GM12801 (cell line): ENCODE data around the gene AMHR2.

ENCODE experiments used
- CTCF ChIP-seq: IDR thresholded peaks from one replicate; pipeline ENCODE4 v1.5.1; 2011; ENCODE audit warnings: control low read depth; ENCODE audit not compliant: insufficient read length; ENCODE audit errors: extremely low read depth

The AMHR2 gene

GRCh38 chr12:53461059-53461458 is 37.4 kb downstream of the AMHR2 start:
- no peak for TF ChIP-seq CTCF

- no peak for TF ChIP-seq CTCF
Measured at GRCh38 chr12:53461591-53461990, 37.9 kb downstream of the AMHR2 start.

- no peak for TF ChIP-seq CTCF
Measured at GRCh38 chr12:53462935-53463334, 39.3 kb downstream of the AMHR2 start.

- no peak for TF ChIP-seq CTCF
Measured at GRCh38 chr12:53463802-53464560, 40.3 kb downstream of the AMHR2 start.

GRCh38 chr12:53464685-53465418 is 41.2 kb downstream of the AMHR2 start:
- no peak for TF ChIP-seq CTCF

GRCh38 chr12:53465679-53466078 is 42.0 kb downstream of the AMHR2 start:
- no peak for TF ChIP-seq CTCF

- no peak for TF ChIP-seq CTCF
Measured at GRCh38 chr12:53466640-53467039, 43.0 kb downstream of the AMHR2 start.
